ENCODE data around the gene LRP3. TPM values are rescaled to one million over a fixed set of nuclear protein-coding genes. Genes with fewer than 3 reads are reported as not detected.

The LRP3 gene
- total and polyA plus RNA-seq, 2 of the 13 experiments (the other 11 are each of a cell fraction or from before 2014, with no cell fraction given): 17.6 to 51.6 TPM

- TF ChIP-seq ZKSCAN1 (IDR thresholded peaks at IDR 0.05; ENCODE audit: low read length) (no peak), ZNF446 (CRISPR knock-in tag; IDR thresholded peaks at IDR 0.05) (no peak), ZNF768 (CRISPR knock-in tag; IDR thresholded peaks at IDR 0.05) (no peak), DNMT3B (CRISPR knock-in tag; conservative IDR thresholded peaks at IDR 0.05) (no peak), RFXAP (CRISPR knock-in tag; IDR thresholded peaks at IDR 0.05; ENCODE audit: borderline replicate concordance) (no peak), ZNF660 (CRISPR knock-in tag; IDR thresholded peaks at IDR 0.05; ENCODE audit: borderline replicate concordance, low read depth) (no peak), BRCA1 (CRISPR knock-in tag; IDR thresholded peaks at IDR 0.05) (no peak), ZNF713 (CRISPR knock-in tag; IDR thresholded peaks at IDR 0.05) (no peak), SIX1 (CRISPR knock-in tag; IDR thresholded peaks at IDR 0.05; ENCODE audit: borderline replicate concordance) (no peak), HIC2 (CRISPR knock-in tag; IDR thresholded peaks at IDR 0.05; ENCODE audit: low read depth) (peak; percentile 71; the same call in 1 of the 2 replicates), HNRNPK (IDR thresholded peaks at IDR 0.05; ENCODE audit: low read depth, low read length, poor library complexity, severe bottlenecking) (no peak), MED8 (CRISPR knock-in tag; IDR thresholded peaks at IDR 0.05; ENCODE audit: insufficient replicate concordance) (no peak), ZNF350 (CRISPR knock-in tag; IDR thresholded peaks at IDR 0.05; ENCODE audit: borderline replicate concordance, low read depth) (peak; percentile 65; the same call in 1 of the 2 replicates), EZH2 (conservative IDR thresholded peaks at IDR 0.05; ENCODE audit: low read depth, low read length) (no peak), JDP2 (CRISPR knock-in tag; IDR thresholded peaks at IDR 0.05; ENCODE audit: borderline replicate concordance) (no peak), ZNF563 (CRISPR knock-in tag; IDR thresholded peaks at IDR 0.05) (0 out of 2 replicates have a peak, but pooled peaks have one; percentile 53), ZFX (CRISPR knock-in tag; IDR thresholded peaks at IDR 0.05; ENCODE audit: low read depth) (peak; percentile 57), PRPF4 (IDR thresholded peaks at IDR 0.05; ENCODE audit: low read depth, low read length, poor library complexity, severe bottlenecking) (no peak), KDM2A (CRISPR knock-in tag; IDR thresholded peaks at IDR 0.05; ENCODE audit: borderline replicate concordance, low read depth) (peak; percentile 56; the same call in 1 of the 2 replicates), ZBTB38 (CRISPR knock-in tag; IDR thresholded peaks at IDR 0.05) (peak; percentile 43; the same call in 1 of the 2 replicates), KLF6 (CRISPR knock-in tag; IDR thresholded peaks at IDR 0.05) (no peak)
- TF ChIP-seq, protein P1, sequence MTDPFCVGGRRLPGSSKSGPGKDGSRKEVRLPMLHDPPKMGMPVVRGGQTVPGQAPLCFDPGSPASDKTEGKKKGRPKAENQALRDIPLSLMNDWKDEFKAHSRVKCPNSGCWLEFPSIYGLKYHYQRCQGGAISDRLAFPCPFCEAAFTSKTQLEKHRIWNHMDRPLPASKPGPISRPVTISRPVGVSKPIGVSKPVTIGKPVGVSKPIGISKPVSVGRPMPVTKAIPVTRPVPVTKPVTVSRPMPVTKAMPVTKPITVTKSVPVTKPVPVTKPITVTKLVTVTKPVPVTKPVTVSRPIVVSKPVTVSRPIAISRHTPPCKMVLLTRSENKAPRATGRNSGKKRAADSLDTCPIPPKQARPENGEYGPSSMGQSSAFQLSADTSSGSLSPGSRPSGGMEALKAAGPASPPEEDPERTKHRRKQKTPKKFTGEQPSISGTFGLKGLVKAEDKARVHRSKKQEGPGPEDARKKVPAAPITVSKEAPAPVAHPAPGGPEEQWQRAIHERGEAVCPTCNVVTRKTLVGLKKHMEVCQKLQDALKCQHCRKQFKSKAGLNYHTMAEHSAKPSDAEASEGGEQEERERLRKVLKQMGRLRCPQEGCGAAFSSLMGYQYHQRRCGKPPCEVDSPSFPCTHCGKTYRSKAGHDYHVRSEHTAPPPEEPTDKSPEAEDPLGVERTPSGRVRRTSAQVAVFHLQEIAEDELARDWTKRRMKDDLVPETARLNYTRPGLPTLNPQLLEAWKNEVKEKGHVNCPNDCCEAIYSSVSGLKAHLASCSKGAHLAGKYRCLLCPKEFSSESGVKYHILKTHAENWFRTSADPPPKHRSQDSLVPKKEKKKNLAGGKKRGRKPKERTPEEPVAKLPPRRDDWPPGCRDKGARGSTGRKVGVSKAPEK (CRISPR knock-in tag; IDR thresholded peaks at IDR 0.05; ENCODE audit: borderline replicate concordance): no peak
- TF ChIP-seq, protein P2, sequence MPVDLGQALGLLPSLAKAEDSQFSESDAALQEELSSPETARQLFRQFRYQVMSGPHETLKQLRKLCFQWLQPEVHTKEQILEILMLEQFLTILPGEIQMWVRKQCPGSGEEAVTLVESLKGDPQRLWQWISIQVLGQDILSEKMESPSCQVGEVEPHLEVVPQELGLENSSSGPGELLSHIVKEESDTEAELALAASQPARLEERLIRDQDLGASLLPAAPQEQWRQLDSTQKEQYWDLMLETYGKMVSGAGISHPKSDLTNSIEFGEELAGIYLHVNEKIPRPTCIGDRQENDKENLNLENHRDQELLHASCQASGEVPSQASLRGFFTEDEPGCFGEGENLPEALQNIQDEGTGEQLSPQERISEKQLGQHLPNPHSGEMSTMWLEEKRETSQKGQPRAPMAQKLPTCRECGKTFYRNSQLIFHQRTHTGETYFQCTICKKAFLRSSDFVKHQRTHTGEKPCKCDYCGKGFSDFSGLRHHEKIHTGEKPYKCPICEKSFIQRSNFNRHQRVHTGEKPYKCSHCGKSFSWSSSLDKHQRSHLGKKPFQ (CRISPR knock-in tag; IDR thresholded peaks at IDR 0.05; ENCODE audit: insufficient replicate concordance): no peak
Measured at GRCh38 chr19:33241530-33242101, 47.5 kb downstream of the LRP3 start (continued).
